Thyroid gland (tissue), 4 donors: ENCODE measurements around the gene MUC2.

Source experiments
- POLR2A ChIP-seq, 2 donors: fragments of 450-650 bp; IDR thresholded peaks; one replicate each; pipeline ENCODE4 v1.6.1; 2017; ENCODE audit warnings: antibody characterized with exemption in 2 of 2, mild to moderate bottlenecking in 2 of 2, moderate library complexity in 1 of 2
- TF ChIP-seq, protein P1 (sequence below), 6 experiments: fragments of 200-600 bp in 3 of 6; fragments of 450-650 bp in 3 of 6; sonication (generic) in 3 of 6; IDR thresholded peaks; one replicate each; pipeline ENCODE4 v1.5.1; 2016 to 2019; ENCODE audit warnings: antibody characterized with exemption in 6 of 6, mild to moderate bottlenecking in 2 of 6, inconsistent platforms in 1 of 6, moderate library complexity in 1 of 6

DNA sequence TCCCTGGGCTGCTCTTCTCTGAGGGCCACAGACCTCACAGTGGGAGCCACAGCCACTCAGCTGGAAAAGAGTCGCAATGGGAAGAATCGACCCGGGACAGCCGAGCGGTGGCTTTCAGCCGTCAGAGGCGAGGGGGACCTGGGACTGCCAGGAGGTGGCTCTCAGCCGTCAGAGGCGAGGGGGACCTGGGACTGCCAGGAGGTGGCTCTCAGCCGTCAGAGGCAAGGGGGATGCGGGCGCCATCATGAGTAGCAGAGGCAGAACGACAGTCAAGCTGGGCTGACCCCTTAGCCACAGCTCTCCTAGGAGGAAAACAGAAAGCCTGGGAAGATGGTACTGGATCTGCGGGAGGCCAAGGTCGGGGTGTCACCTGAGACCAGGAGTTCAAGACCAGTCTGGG, 14.9 kb upstream of the MUC2 start:
- TF ChIP-seq, protein P1, sequence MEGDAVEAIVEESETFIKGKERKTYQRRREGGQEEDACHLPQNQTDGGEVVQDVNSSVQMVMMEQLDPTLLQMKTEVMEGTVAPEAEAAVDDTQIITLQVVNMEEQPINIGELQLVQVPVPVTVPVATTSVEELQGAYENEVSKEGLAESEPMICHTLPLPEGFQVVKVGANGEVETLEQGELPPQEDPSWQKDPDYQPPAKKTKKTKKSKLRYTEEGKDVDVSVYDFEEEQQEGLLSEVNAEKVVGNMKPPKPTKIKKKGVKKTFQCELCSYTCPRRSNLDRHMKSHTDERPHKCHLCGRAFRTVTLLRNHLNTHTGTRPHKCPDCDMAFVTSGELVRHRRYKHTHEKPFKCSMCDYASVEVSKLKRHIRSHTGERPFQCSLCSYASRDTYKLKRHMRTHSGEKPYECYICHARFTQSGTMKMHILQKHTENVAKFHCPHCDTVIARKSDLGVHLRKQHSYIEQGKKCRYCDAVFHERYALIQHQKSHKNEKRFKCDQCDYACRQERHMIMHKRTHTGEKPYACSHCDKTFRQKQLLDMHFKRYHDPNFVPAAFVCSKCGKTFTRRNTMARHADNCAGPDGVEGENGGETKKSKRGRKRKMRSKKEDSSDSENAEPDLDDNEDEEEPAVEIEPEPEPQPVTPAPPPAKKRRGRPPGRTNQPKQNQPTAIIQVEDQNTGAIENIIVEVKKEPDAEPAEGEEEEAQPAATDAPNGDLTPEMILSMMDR (IDR thresholded peaks at IDR 0.05), result no peak
- no peak for TF ChIP-seq POLR2A (IDR thresholded peaks at IDR 0.05)
